ENCODE data around the gene CPTP.

The CPTP gene

GRCh38 chr1:1319646-1319941, 5.0 kb upstream of the CPTP start:
- Histone ChIP-seq H3K27me3 (replicated peaks; ENCODE audit: insufficient read depth, low read length) (no peaks in the 10 kb centered on the region), H3F3A (ENCODE audit: insufficient read depth, low read length) (peaks cover 5% of the 10 kb centered on the region; the same call in 1 of the 2 replicates), H3K36me3 (replicated peaks; ENCODE audit: insufficient read depth, low read length) (0 out of 2 replicates have a peak, but pooled peaks cover 5% of the 10 kb centered on the region), H4K20me1 (ENCODE audit: insufficient read depth, low read length) (peaks cover 12% of the 10 kb centered on the region; the same call in 1 of the 2 replicates), H3K9ac (ENCODE audit: low read length) (no peak overlapping the region), H3K27ac (ENCODE audit: low read length) (no peak overlapping the region), H3K9me3 (replicated peaks; ENCODE audit: insufficient read depth, low read length) (no peaks in the 10 kb centered on the region), H3K4me3 (ENCODE audit: low read length) (no peak overlapping the region), H3K9me2 (replicated peaks; ENCODE audit: insufficient read depth, low read length) (no peaks in the 10 kb centered on the region), H3K4me1 (ENCODE audit: low read length) (peaks cover 3% of the 10 kb centered on the region; the same call in 1 of the 2 replicates), H2AFZ (ENCODE audit: low read length) (no peak overlapping the region), H3K79me2 (ENCODE audit: low read length) (peaks cover 63% of the 10 kb centered on the region), H3K4me2 (ENCODE audit: low read depth, low read length) (no peak overlapping the region)
- TF ChIP-seq CTCF (IDR thresholded peaks at IDR 0.05; ENCODE audit: low read length) (no peak), EZH2 (optimal IDR thresholded peaks at IDR 0.05; ENCODE audit: low read depth, low read length) (no peak), EZH2phosphoT487 (IDR thresholded peaks at IDR 0.05; ENCODE audit: low read length) (no peak)
- DNase-seq, result no peak

- no peak for DNase-seq
- H3K36me3 ChIP-seq (replicated peaks; ENCODE audit: insufficient read depth, low read length), result 0 out of 2 replicates have a peak, but pooled peaks cover 5% of the 10 kb centered on the region
- H3K27me3 ChIP-seq (replicated peaks; ENCODE audit: insufficient read depth, low read length), result no peaks in the 10 kb centered on the region
- H3K79me2 ChIP-seq (ENCODE audit: low read length), result peaks cover 71% of the 10 kb centered on the region
- H3F3A ChIP-seq (ENCODE audit: insufficient read depth, low read length), result peaks cover 11% of the 10 kb centered on the region; the same call in 1 of the 2 replicates
- no peak overlapping the region for H3K27ac ChIP-seq (ENCODE audit: low read length)
- no peaks in the 10 kb centered on the region for H3K9me2 ChIP-seq (replicated peaks; ENCODE audit: insufficient read depth, low read length)
- H4K20me1 ChIP-seq (ENCODE audit: insufficient read depth, low read length), result peaks cover 12% of the 10 kb centered on the region; the same call in 1 of the 2 replicates
- TF ChIP-seq EZH2 (optimal IDR thresholded peaks at IDR 0.05; ENCODE audit: low read depth, low read length) (no peak), EZH2phosphoT487 (IDR thresholded peaks at IDR 0.05; ENCODE audit: low read length) (no peak), CTCF (IDR thresholded peaks at IDR 0.05; ENCODE audit: low read length) (no peak)
- H3K9me3 ChIP-seq (replicated peaks; ENCODE audit: insufficient read depth, low read length), result no peaks in the 10 kb centered on the region
- no peak overlapping the region for H3K4me3 ChIP-seq (ENCODE audit: low read length)
- peaks cover 3% of the 10 kb centered on the region; the same call in 1 of the 2 replicates for H3K4me1 ChIP-seq (ENCODE audit: low read length)
- H2AFZ ChIP-seq (ENCODE audit: low read length), result no peak overlapping the region
- no peak overlapping the region for H3K9ac ChIP-seq (ENCODE audit: low read length)
- H3K4me2 ChIP-seq (ENCODE audit: low read depth, low read length), result no peak overlapping the region
Observed at GRCh38 chr1:1320666-1321448, 3.7 kb upstream of the CPTP start.

- H3K4me1 ChIP-seq (ENCODE audit: low read length), result peaks cover 3% of the 10 kb centered on the region; the same call in 1 of the 2 replicates
- no peak overlapping the region for H3K4me3 ChIP-seq (ENCODE audit: low read length)
- TF ChIP-seq EZH2phosphoT487 (IDR thresholded peaks at IDR 0.05; ENCODE audit: low read length), result no peak
- TF ChIP-seq CTCF (IDR thresholded peaks at IDR 0.05; ENCODE audit: low read length), result no peak
- TF ChIP-seq EZH2 (optimal IDR thresholded peaks at IDR 0.05; ENCODE audit: low read depth, low read length), result no peak
- no peak overlapping the region for H3K27ac ChIP-seq (ENCODE audit: low read length)
- peaks cover 11% of the 10 kb centered on the region; the same call in 1 of the 2 replicates for H3F3A ChIP-seq (ENCODE audit: insufficient read depth, low read length)
- no peak for DNase-seq
- peaks cover 77% of the 10 kb centered on the region for H3K79me2 ChIP-seq (ENCODE audit: low read length)
- 0 out of 2 replicates have a peak, but pooled peaks cover 5% of the 10 kb centered on the region for H3K36me3 ChIP-seq (replicated peaks; ENCODE audit: insufficient read depth, low read length)
- no peaks in the 10 kb centered on the region for H3K27me3 ChIP-seq (replicated peaks; ENCODE audit: insufficient read depth, low read length)
- H4K20me1 ChIP-seq (ENCODE audit: insufficient read depth, low read length), result peaks cover 12% of the 10 kb centered on the region; the same call in 1 of the 2 replicates
- H2AFZ ChIP-seq (ENCODE audit: low read length), result no peak overlapping the region
- H3K9me3 ChIP-seq (replicated peaks; ENCODE audit: insufficient read depth, low read length), result no peaks in the 10 kb centered on the region
- H3K4me2 ChIP-seq (ENCODE audit: low read depth, low read length), result no peak overlapping the region
- no peak overlapping the region for H3K9ac ChIP-seq (ENCODE audit: low read length)
- H3K9me2 ChIP-seq (replicated peaks; ENCODE audit: insufficient read depth, low read length), result no peaks in the 10 kb centered on the region
Observed at GRCh38 chr1:1321477-1321876, 3.1 kb upstream of the CPTP start.

Data from MM.1S (cell line).